Activated CD4-positive, alpha-beta T cell treated with anti-CD3 and anti-CD28 coated beads, Interleukin-2, Interleukin-4, amounts not matched to agents 100 ng/mL and 50 ng/mL, durations not matched to agents 16 hours and 8 hours (primary cell): Measurements from ENCODE around the gene FBL.

Experiments
- DNase-seq: peaks from one replicate; pipeline ENCODE4 v3.0.0-alpha.2; 2020; ENCODE audit warnings: low spot score

The FBL gene

GRCh38 chr19:39842693-39843435, 3.3 kb downstream of the FBL start:
- DNase-seq, result no peak

GRCh38 chr19:39841041-39841440, 5.1 kb downstream of the FBL start:
- no peak for DNase-seq

DNA sequence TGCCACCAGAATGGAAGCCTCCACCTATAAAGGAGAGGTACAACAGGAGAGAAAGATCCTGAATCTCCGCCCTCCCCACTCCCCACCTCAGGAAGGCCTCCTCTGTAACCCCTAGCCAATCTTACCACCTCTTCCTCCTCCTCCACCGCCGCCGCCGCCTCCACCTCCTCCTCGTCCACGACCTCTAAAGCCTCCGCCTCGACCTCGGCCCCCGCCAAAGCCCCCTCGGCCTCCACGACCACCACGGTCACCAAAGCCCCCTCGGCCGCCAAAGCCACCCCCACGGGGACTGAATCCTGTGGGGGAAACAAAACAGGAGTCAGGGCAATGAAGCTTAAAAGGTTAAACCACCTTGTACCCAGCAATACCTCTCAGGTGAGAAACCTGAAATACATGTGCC, 5.7 kb downstream of the FBL start:
- DNase-seq, result no peak

DNA sequence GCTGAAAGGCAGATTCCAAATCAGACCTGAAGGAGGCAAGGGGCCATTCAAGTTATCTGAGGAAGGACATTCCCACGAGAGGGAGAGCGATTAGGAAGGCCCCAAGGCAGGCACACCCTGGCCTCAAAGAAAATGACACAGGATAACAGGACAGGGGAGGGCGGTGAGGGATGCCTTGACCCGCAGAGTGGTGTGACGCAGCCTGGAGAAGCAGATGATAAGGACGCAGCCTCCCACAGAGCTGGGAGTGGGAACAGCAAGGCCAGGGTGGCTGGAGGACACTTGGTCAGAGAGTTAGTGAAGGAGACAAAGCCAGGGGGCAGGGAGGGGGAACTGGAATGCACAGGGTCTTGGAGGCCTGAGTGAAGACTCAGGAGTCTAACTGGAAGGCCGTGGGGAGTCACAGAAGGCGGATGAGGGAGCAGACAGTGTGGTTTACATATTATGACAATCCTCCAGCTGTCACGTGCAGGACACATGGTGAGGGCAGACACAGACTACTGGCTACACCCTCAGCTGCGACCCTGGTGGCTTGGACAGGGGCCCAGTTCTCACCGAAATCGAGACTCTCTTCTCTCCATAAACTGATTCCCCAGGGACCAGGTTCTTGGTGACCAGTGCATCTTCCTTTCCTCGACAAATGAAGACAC, 6.4 kb downstream of the FBL start:
- DNase-seq, result no peak

DNA sequence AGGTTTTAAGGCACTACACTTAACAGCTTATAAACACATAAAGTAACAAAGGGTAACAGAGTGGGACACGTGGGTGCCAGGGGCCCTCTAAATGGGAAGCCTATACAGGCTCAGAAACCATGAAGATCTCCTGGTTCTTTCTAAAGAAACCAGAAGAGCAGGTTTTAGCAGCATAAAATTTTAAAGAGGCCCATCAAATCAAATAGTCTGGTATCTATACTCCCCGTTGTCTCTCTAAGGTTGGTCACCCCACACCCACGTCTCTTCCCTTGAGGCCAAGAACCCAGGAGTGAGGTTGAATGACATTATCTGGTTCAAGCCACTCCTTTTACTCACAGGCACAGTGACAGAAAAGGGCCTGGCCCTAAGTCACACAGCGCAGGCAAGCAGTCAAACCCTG, 7.6 kb downstream of the FBL start:
- no peak for DNase-seq

DNA sequence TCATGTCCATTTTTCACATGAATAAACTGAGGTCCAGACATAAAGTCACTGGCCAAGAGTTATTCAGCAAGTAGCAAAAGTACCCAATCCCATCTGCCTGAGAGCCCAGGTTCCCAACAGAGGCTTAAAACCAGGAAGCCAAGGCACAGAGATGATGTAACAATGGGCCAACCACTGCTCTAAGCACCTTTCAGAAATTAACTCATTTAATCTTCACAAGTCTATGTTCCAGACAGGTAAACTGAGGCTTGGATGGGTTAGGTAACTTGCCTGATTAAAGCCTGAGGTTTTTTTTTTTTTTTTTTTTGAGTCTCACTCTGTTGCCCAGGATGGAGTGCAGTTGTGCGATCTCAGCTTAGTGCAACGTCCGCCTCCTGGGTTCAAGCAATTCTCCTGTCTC, 8.2 kb downstream of the FBL start:
- no peak for DNase-seq

DNA sequence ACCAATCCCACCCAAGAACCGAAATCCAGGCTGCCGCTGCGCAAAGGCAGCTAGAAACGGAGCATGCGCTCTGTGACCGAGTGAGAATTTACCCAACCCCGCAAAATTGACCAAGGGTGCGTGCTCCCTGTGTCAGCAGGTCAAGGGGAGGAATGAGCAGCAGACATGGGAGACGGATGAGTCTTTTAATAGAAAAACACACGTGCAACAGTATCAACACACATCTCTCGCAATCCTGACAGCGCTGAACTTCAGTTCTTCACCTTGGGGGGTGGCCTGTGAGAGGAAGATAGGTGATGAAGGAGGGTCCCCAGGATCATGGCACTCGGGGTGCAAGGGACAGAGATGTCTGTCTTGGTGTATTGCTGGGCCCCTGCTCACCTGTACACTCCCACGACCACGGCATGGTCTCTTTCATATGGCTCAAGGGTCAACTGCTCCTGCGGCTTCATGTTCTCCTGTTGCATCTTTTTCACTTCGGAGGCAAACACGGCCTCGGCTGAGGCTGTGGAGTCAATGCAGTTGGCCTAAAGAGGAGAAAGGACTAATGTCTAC, 11.8 kb downstream of the FBL start:
- no peak for DNase-seq

DNA sequence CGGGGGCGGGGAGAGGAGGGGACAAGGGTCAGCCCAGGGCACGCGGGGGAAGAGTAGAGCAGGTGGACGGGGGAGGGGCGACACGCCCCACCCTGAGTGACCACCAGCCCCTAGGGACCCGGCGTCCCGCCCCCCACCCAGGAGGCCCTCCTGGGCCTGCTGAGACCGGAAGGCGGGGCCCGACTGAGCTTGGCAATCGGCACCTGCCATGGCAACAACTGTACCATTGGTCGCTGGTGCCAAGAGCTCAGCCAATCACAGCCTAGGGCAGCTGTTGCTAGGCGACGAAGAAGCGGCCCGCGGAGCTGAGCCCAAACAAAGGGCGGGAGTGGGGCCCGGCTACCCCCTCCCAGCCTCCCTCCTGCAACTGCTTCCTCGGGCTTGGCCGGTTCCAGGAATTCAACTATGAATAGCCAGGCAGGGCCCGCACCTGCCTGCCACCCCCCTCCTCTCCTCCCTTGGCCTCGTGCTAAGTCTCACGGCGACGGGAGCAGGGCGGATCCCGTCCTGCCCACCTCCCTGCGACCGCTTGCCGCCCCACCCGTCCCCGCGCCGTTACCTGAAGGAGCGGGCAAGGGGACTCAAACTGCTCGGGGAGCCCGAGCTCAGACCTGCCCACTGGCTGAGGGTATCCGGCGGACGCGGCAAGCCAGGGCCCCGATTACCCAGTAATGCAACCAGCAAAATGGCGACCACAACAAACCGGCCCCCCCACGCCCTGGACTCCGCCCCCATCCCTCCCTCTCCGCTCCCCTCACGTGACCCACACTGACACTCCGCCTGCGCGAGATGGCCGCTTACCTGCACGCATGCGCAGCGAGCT, 12.5 kb downstream of the FBL start, which contains the start of gene DYRK1B:
Gene DYRK1B, minus strand, starts transcription at position 699 of the 823 bp plus-strand sequence. CDS start 2,295 bp downstream, outside the sequence.
- DNase-seq, result peak; percentile 97

- DNase-seq, result no peak
These were observed 13.1 kb downstream of the FBL start for GRCh38 chr19:39833160-39833463.

DNA sequence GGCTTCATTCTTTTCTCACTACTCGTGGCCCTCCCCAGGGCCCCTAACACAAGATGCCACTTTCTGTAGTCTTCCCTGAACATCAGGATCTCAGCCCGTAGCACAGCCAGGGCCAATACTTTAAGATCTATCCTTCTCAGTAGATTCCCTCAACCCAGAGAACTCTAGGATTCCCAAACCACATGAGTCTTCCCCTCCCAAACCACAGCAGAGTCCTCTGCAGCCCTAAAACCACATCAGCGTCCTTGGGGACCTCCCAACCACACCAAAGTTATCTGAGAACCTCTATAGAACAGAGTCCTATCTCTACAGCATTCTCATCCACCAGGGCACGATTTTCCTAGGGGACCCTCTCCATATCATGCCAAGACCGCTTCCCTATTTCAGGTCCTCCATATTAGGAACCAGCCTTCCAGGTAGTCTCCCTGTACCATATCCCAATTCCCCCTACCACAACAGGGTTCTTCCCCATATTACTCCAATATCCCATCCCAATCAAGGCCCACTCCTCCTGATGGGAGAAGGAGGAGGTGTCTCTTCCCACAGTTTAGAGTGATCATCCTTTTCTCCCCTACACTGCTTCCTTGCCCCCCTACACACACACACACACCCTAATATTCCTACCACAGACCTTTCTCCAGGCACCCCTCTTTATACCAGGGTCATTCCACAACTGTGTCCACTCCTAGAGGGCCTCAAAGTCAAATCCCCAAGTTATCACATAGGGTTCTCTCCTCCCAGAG, 13.7 kb downstream of the FBL start:
- DNase-seq, result no peak

GRCh38 chr19:39831679-39832078, 14.5 kb downstream of the FBL start:
- DNase-seq, result no peak

DNA sequence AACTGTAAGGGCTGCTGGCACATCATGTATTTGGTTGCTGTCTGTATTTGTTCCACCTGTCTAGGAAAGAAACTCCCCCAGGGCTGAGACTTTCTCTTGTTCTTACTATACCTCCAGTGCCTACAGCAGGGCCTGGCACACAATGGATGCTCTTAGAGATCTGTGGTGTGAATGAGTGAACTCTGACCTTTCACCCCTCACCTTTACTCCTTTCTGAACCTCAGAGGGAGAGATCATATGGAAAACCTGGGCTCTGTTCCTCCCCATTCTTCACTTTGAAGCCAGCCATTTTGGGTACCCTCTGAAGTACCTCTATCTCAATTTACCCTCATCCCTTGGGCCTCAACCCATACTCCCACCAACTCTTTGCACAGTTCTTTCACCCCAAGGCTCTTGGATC, 15.3 kb downstream of the FBL start:
- no peak for DNase-seq

DNA sequence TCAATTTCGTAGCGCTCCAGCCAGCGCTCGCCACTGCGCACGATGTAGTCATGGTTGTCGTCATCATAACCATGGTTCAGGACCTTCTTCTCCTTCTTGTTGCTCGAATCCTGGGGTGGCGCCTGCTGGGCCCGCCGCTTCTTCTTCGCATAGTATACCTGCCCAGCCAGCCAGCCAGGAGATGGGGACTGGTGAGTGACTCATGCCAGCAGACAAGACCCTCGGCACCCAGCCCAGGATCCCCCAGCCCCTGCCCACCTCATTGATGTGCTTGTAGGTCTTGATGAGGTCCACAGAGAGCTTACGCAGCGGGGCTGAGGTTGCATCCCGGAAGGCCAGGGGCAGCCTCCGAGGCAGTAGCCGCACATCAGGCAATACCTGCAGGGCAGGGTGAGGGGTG, 15.8 kb downstream of the FBL start:
- no peak for DNase-seq

GRCh38 chr19:39829702-39830275, 16.4 kb downstream of the FBL start:
- DNase-seq, result no peak

DNA sequence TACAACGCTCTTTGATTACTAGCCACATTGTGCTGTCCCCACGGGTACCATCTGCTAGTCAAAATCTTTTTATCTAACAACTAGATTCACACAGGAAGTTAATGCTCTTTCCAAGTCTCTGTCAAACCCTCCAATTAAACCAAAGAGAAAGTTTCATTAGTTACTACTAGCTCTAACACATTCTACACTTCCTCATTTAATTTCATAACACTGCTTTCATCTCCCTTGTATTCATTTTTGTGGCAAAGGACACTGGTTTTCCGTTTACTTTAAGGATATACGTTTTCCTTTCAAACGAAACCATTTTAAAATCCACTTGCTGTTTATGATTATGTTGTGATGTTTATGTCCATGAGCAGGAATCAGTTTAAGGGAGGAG, 17.5 kb downstream of the FBL start:
- no peak for DNase-seq

GRCh38 chr19:39828015-39828653, 18.0 kb downstream of the FBL start:
- DNase-seq, result no peak

DNA sequence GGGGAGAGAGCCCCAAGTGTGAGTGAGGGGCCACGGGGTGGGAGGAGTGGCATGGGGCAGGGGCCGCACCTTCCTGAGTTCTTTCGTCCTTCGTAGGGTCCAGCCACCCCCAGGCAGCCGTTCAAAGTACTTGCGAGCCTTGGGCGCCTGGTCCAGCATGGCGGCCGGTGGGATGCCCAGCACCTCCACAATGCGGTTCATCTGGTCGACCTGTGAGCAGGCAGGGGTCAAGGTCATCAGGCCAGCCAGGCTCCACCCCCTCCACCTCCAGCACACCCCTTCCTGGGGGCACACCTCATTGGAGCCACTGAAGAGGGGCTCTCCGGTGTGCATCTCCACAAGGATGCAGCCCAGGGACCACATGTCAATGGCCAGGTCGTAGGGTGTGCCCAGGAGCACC, 19.0 kb downstream of the FBL start:
- DNase-seq, result no peak

DNA sequence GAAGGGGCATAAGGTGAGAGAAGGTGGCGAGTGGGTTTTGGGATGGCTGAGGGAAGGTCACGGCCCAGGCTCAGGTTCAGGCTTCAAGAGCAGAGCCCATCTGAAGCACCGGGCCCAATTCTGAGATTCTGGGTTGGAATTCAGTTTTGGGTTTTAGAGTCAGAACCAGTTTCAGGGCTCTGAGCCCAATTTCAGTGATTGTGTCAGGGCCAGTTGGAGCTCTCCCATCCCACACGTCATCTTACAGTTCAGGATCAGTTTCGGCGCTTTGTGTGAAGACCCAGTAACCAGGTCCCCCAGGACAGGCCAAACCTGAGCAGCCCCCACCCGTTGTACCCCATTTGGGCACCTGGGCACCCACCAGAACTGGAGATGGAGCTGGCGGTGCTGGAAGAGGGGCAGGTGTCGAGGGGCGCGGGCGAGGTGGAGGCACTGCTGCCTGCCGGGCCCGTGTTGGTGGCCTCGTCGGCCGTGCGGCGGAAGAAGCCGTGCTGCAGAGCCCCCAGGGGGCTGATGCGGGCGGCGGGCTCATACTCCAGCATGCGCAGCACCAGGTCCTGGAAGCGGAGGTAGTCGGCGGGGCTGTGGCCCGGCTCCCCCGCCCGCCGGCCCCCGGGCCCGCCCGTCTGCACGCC, 19.8 kb downstream of the FBL start:
- DNase-seq, result no peak

- no peak for DNase-seq
These were observed 20.6 kb downstream of the FBL start for GRCh38 chr19:39825531-39826076.

DNA sequence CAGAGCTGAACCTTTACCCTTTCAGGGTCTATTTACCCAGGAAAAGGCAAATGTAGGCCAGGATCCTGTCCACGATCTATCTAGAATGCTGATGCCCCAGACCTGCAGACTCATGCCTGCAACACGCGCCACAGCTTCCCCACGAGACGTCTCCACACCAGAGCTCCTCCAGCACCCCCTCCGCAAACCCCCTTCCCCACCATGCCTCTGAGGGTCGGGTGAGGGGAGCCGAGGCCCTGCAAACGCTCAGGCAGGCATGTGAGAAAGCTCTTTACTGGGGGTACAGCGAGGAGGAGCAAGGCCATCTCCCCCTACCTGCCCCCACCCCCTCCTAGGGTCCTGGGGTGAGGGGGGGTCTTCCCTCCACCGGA, 21.1 kb downstream of the FBL start:
- no peak for DNase-seq
